ENCODE measurements around the gene FBXO44. TPM values are rescaled to one million over a fixed set of nuclear protein-coding genes. Genes with fewer than 3 reads are reported as not detected.

The FBXO44 gene
- total and polyA plus RNA-seq, 2 donors from 2014 or later, result 22.5 to 66.6 TPM

DNA sequence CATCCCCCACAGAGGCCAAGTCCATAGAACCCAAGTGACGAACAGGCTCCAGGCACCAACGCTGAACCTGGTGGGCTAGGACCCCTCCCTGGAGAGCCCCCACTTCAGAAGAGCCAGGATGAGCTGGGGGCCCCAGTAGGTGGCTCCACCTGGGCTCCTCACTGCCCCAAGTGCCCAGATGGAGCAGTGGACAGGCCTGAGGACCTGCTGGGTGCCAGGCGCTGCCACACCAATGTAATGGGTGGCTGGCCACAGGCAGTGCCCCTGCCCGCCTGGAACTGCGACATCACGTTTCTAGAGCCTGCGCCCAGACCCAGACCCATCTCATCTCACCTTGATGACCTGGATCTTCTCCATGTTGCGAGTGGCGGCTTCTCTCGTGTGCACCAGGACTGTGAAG, 20.6 kb downstream of the FBXO44 start:
- intact Hi-C loops (cut with DNase I), result no loop called here
- Histone ChIP-seq H3K4me1 (ENCODE audit: control insufficient read depth in 2 of 3, insufficient read depth in 2 of 3, low read depth in 1 of 3, low read length in 3 of 3) (peaks cover 0 to 3% (median 0%) of the 10 kb centered on the region in 3 donors), H3K9ac (ENCODE audit: low read length in 3 of 3) (no peak overlapping the region), H3K27me3 (ENCODE audit: control insufficient read depth, insufficient read depth, low read length) (no peaks in the 10 kb centered on the region), H3K4me3 (ENCODE audit: low read length in 3 of 3) (no peak overlapping the region), H3K9me3 (ENCODE audit: control insufficient read depth in 2 of 3, insufficient read depth in 1 of 3, low read length in 3 of 3) (no peaks in the 10 kb centered on the region), H3K27ac (ENCODE audit: low read depth in 2 of 2, low read length in 2 of 2) (no peak overlapping the region), H3K36me3 (ENCODE audit: control insufficient read depth in 2 of 3, insufficient read depth in 3 of 3, low read length in 3 of 3) (peaks cover 0 to 2% (median 2%) of the 10 kb centered on the region in 3 donors)
- FAIRE-seq, result no peak
- DNase-seq, result no peak
- TF ChIP-seq, protein P1, sequence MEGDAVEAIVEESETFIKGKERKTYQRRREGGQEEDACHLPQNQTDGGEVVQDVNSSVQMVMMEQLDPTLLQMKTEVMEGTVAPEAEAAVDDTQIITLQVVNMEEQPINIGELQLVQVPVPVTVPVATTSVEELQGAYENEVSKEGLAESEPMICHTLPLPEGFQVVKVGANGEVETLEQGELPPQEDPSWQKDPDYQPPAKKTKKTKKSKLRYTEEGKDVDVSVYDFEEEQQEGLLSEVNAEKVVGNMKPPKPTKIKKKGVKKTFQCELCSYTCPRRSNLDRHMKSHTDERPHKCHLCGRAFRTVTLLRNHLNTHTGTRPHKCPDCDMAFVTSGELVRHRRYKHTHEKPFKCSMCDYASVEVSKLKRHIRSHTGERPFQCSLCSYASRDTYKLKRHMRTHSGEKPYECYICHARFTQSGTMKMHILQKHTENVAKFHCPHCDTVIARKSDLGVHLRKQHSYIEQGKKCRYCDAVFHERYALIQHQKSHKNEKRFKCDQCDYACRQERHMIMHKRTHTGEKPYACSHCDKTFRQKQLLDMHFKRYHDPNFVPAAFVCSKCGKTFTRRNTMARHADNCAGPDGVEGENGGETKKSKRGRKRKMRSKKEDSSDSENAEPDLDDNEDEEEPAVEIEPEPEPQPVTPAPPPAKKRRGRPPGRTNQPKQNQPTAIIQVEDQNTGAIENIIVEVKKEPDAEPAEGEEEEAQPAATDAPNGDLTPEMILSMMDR (IDR thresholded peaks at IDR 0.05; ENCODE audit: borderline replicate concordance, extremely low read depth, insufficient read depth), result no peak

DNA sequence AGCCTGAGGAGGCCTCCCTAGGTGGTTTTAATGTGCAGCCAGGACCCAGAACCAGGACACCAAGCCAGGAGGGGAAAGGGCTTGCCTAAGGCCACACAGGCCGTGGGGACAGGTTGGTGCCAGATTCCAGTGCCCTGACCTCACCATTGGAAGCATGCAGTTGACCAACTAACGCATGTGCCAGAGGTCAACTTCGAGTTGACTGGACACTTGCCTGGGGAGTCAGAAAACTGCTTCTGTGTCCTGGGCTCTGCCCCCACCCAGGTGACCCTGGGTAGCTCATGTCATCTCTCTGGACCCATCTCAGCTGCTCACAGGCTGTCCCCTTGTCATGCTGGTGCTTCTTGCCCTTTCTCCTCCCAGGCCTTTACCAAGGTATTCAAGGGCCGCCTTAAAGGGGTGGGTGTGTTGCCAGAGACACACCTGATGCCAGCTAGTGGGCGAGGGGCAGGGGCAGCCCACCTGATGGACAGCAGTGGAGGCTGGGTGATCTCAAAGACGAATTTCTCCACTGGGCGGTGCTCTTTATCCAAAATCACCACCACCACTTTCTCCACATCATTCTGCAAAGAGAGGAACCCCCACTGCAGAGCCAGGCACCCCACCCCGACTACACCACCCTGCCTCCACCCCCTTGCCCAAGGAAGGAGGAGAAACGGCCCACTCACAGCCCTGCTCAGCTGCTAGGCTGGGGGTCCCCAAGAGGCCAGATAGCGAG, 21.9 kb downstream of the FBXO44 start:
- DNase-seq (no peak), FAIRE-seq (no peak)
- TF ChIP-seq, protein P1 (IDR thresholded peaks at IDR 0.05; ENCODE audit: borderline replicate concordance, extremely low read depth, insufficient read depth), result no peak
- Histone ChIP-seq H3K27me3 (ENCODE audit: control insufficient read depth, insufficient read depth, low read length) (no peaks in the 10 kb centered on the region), H3K9me3 (ENCODE audit: control insufficient read depth in 2 of 3, insufficient read depth in 1 of 3, low read length in 3 of 3) (no peaks in the 10 kb centered on the region), H3K27ac (ENCODE audit: low read depth in 2 of 2, low read length in 2 of 2) (no peak overlapping the region), H3K4me1 (ENCODE audit: control insufficient read depth in 2 of 3, insufficient read depth in 2 of 3, low read depth in 1 of 3, low read length in 3 of 3) (peaks cover 0 to 3% (median 0%) of the 10 kb centered on the region in 3 donors), H3K9ac (ENCODE audit: low read length in 3 of 3) (no peak overlapping the region), H3K4me3 (ENCODE audit: low read length in 3 of 3) (no peak overlapping the region), H3K36me3 (ENCODE audit: control insufficient read depth in 2 of 3, insufficient read depth in 3 of 3, low read length in 3 of 3) (peaks cover 0 to 2% (median 2%) of the 10 kb centered on the region in 3 donors)
- intact Hi-C loops (cut with DNase I), result no loop called here

DNA sequence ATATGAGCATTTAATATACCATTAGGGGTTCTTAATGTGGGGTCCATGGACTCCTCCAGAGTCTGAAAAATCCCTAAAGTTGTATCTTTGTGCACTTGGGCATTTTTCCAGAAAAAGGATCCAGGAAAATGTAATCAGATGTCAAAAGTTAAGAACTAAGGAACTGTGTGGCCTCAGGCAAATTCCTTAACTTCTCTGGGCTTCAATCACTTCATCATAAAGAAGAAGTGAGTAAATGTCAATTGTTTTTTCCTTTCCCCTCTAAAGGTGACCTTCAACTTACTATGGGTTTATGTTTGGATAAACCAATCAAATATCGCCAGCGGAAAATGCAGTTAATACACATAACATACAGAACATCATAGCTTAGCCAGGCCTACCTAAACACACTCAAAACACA, 23.8 kb downstream of the FBXO44 start:
- Histone ChIP-seq H3K9ac (ENCODE audit: low read length in 3 of 3) (no peak overlapping the region), H3K4me1 (ENCODE audit: control insufficient read depth in 2 of 3, insufficient read depth in 2 of 3, low read depth in 1 of 3, low read length in 3 of 3) (peaks cover 0 to 6% (median 0%) of the 10 kb centered on the region in 3 donors), H3K27me3 (ENCODE audit: control insufficient read depth, insufficient read depth, low read length) (no peaks in the 10 kb centered on the region), H3K4me3 (ENCODE audit: low read length in 3 of 3) (no peak overlapping the region), H3K27ac (ENCODE audit: low read depth in 2 of 2, low read length in 2 of 2) (no peak overlapping the region), H3K36me3 (ENCODE audit: control insufficient read depth in 2 of 3, insufficient read depth in 3 of 3, low read length in 3 of 3) (peaks cover 0 to 2% (median 2%) of the 10 kb centered on the region in 3 donors), H3K9me3 (ENCODE audit: control insufficient read depth in 2 of 3, insufficient read depth in 1 of 3, low read length in 3 of 3) (no peaks in the 10 kb centered on the region)
- no peak for DNase-seq
- TF ChIP-seq, protein P1 (IDR thresholded peaks at IDR 0.05; ENCODE audit: borderline replicate concordance, extremely low read depth, insufficient read depth), result no peak
- intact Hi-C loops (cut with DNase I), result no loop called here
- no peak for FAIRE-seq
